ENCODE results near the gene CTNNBL1. TPM values are rescaled to one million over a fixed set of nuclear protein-coding genes. Genes with fewer than 3 reads are reported as not detected.
A peak's percentile ranks its signal among the peaks of the same experiment; 100 is the strongest.

The CTNNBL1 gene
- total RNA-seq, 1 donor = 19.5 TPM

DNA sequence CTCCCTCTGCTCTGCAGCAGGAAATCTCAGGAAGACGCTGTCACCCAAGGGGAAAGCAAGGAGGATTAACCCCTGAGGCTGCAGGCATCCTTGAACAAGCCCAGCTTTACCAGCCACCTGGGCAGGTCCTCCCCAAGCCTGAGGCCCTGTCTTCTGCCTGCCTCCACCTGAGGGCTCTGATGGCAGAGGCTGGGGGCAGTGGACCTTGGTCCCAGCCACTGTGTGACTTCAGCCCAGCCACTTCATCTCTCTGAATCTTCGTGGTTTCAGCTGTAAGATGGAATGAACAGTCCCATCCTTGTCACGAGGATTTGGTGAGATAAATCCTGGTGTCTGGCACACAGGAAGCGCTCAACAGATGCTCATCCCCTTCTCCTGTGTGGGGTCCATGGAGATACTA is 200.6 kb downstream of the CTNNBL1 start:
- H3K4me3 ChIP-seq (ENCODE audit: insufficient read depth, low read length) = no peak overlapping the region
- no peaks in the 10 kb centered on the region for H3K27me3 ChIP-seq (ENCODE audit: insufficient read depth, low read length)
- H3K9me3 ChIP-seq (ENCODE audit: low read depth, low read length) = no peaks in the 10 kb centered on the region
- H3K36me3 ChIP-seq (ENCODE audit: insufficient read depth, low read length) = no peaks in the 10 kb centered on the region
- H4K20me1 ChIP-seq (ENCODE audit: insufficient read depth, low read length) = no peaks in the 10 kb centered on the region
- H3K79me2 ChIP-seq (ENCODE audit: insufficient read depth, low read length) = no peaks in the 10 kb centered on the region
- peaks cover 10% of the 10 kb centered on the region for H3K4me1 ChIP-seq (ENCODE audit: insufficient read depth, low read length)
- H3K27ac ChIP-seq (ENCODE audit: low read depth, low read length) = no peak overlapping the region
- no peak overlapping the region for H3K4me2 ChIP-seq (ENCODE audit: insufficient read depth, low read length)
- no peak for DNase-seq (ENCODE audit: insufficient read length, low spot score, missing footprints)
- H2AFZ ChIP-seq (ENCODE audit: low read length) = no peak overlapping the region
- TF ChIP-seq, protein P1, sequence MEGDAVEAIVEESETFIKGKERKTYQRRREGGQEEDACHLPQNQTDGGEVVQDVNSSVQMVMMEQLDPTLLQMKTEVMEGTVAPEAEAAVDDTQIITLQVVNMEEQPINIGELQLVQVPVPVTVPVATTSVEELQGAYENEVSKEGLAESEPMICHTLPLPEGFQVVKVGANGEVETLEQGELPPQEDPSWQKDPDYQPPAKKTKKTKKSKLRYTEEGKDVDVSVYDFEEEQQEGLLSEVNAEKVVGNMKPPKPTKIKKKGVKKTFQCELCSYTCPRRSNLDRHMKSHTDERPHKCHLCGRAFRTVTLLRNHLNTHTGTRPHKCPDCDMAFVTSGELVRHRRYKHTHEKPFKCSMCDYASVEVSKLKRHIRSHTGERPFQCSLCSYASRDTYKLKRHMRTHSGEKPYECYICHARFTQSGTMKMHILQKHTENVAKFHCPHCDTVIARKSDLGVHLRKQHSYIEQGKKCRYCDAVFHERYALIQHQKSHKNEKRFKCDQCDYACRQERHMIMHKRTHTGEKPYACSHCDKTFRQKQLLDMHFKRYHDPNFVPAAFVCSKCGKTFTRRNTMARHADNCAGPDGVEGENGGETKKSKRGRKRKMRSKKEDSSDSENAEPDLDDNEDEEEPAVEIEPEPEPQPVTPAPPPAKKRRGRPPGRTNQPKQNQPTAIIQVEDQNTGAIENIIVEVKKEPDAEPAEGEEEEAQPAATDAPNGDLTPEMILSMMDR (IDR thresholded peaks at IDR 0.05; ENCODE audit: extremely low read depth, low read depth, low read length) = no peak

DNA sequence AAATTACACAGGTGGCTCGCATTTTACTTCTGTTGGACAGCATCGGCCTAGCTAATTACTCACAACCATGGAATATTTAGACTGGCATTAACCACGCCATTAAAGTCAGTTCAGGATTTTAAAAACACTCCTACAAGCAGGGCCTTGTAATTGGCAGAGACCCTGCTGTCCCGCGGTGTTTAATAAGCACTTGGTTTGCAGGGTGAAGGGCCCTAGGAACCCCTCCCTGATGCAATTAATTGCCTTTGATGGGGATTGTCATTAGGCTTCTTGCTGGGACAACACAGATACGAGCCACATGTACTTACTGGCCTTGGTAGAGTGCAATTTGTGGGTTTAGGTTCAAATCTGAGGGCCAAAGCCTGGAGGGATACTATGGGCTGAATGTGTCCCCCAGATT is 201.3 kb downstream of the CTNNBL1 start:
- peaks cover 7% of the 10 kb centered on the region for H3K27me3 ChIP-seq (ENCODE audit: insufficient read depth, low read length)
- no peaks in the 10 kb centered on the region for H3K79me2 ChIP-seq (ENCODE audit: insufficient read depth, low read length)
- no peaks in the 10 kb centered on the region for H3K9me3 ChIP-seq (ENCODE audit: low read depth, low read length)
- H4K20me1 ChIP-seq (ENCODE audit: insufficient read depth, low read length) = no peaks in the 10 kb centered on the region
- DNase-seq (ENCODE audit: insufficient read length, low spot score, missing footprints) = no peak
- peaks cover 10% of the 10 kb centered on the region for H3K4me1 ChIP-seq (ENCODE audit: insufficient read depth, low read length)
- H3K4me2 ChIP-seq (ENCODE audit: insufficient read depth, low read length) = no peak overlapping the region
- no peak overlapping the region for H2AFZ ChIP-seq (ENCODE audit: low read length)
- H3K4me3 ChIP-seq (ENCODE audit: insufficient read depth, low read length) = no peak overlapping the region
- no peak overlapping the region for H3K27ac ChIP-seq (ENCODE audit: low read depth, low read length)
- TF ChIP-seq, protein P1 (IDR thresholded peaks at IDR 0.05; ENCODE audit: extremely low read depth, low read depth, low read length) = no peak
- H3K36me3 ChIP-seq (ENCODE audit: insufficient read depth, low read length) = no peaks in the 10 kb centered on the region

DNA sequence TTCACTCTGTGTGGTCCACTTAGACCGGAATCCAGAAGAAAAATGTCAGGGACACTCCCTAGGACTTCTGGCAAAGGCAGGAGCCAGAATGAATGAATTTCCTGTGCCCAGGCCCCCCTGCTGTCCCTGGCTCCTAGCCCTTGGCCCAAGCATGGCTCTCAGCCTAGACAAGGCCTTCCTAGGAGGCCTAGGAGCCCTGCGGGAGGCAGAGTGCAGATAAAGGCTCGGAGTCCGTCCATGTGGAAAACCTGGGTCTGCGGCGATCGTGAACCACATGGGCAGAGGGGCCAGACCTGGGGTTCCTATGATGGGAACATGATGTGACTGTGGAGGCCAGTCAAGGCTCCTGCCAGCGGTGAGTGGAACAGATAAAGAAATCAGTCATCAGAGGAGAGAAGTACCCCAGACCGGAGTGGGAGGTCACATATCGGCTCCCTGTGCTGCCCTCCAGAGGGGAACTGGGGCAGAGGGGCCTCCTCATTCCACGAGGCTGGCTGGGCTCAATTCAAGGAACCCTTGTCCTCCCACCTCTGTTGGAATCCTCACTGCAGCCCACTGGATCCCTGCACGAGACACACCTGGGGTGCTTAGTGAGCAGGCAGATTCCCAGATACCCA is 203.2 kb downstream of the CTNNBL1 start:
- no peak for DNase-seq (ENCODE audit: insufficient read length, low spot score, missing footprints)

More for the DNA sequence above, 203.2 kb downstream of the CTNNBL1 start:
- no peaks in the 10 kb centered on the region for H3K79me2 ChIP-seq (ENCODE audit: insufficient read depth, low read length)
- peaks cover 21% of the 10 kb centered on the region for H3K27me3 ChIP-seq (ENCODE audit: insufficient read depth, low read length)
- peaks cover 10% of the 10 kb centered on the region for H3K4me1 ChIP-seq (ENCODE audit: insufficient read depth, low read length)
- H4K20me1 ChIP-seq (ENCODE audit: insufficient read depth, low read length) = no peaks in the 10 kb centered on the region
- H3K4me3 ChIP-seq (ENCODE audit: insufficient read depth, low read length) = no peak overlapping the region
- no peak overlapping the region for H3K4me2 ChIP-seq (ENCODE audit: insufficient read depth, low read length)
- no peak overlapping the region for H3K27ac ChIP-seq (ENCODE audit: low read depth, low read length)
- H2AFZ ChIP-seq (ENCODE audit: low read length) = no peak overlapping the region
- no peaks in the 10 kb centered on the region for H3K36me3 ChIP-seq (ENCODE audit: insufficient read depth, low read length)
- H3K9me3 ChIP-seq (ENCODE audit: low read depth, low read length) = no peaks in the 10 kb centered on the region
- TF ChIP-seq, protein P1 (IDR thresholded peaks at IDR 0.05; ENCODE audit: extremely low read depth, low read depth, low read length) = peak; percentile 27

All from osteoblast (primary cell).